Fibroblast of villous mesenchyme (primary cell): ENCODE results near the gene CCDC6. TPM values are rescaled to one million over a fixed set of nuclear protein-coding genes. Genes with fewer than 3 reads are reported as not detected.
"Not testable (repeated sequence)": the region's sequence is repeated elsewhere in the genome, so short reads cannot be mapped to it uniquely, and the experiment has no call there.

Experiments used
- DNase-seq: peaks from one replicate; pipeline ENCODE4 v3.0.0-alpha.2; 2010; ENCODE audit warnings: low read depth
- H3K4me3 ChIP-seq: 2 replicates; pipeline ENCODE4 v1.5.1; 2011; ENCODE audit warnings: low read depth, mild to moderate bottlenecking, low read length
- total RNA-seq: library from RNA; depleted of rRNA; stranded (reverse); fragments of >200 nt; gene quantifications from 2 replicates; pipeline ENCODE4 v1.2.3, GENCODE V29; 2012
- TF ChIP-seq, protein P1 (sequence below): IDR thresholded peaks from 2 replicates; pipeline ENCODE4 v1.5.1; 2012; ENCODE audit warnings: low read depth, mild to moderate bottlenecking, low read length; ENCODE audit not compliant: insufficient read depth

CCDC6 gene
- total RNA-seq, 1 donor = 52.2 TPM

DNA sequence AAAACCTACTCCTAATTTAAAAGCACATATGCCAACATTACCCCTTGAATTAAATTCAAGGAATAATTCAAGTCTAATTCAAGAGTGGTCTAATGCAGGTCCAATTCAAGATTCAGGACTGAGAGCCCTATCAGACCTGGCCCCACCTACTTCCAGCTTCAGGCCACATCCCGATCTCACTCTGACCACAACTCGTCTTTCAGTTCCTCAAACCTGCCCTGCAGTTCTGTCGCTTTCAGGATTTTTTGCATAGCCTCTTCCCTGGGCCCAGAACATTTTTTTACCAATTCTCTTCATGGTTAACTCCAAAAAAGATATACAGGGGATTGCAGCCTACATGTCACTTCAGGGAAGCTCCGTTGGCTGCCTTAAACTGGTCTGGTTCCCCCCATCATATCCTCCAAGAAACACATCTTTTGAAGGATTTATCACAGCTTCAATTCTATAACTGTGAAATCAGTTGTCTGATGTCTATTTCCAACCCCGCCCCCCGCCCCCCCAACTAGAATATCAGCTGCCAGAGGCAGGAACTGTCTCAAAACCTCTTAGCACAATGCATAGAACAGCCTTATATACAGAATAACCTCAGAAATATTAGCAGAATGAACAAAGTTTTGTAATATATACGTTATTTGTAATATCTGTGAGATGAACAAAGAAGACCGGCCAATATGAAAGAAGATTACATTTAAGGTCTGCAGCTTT lies 20.8 kb downstream of the CCDC6 start:
- no peak overlapping the region for H3K4me3 ChIP-seq
- no peak for DNase-seq
- TF ChIP-seq, protein P1, sequence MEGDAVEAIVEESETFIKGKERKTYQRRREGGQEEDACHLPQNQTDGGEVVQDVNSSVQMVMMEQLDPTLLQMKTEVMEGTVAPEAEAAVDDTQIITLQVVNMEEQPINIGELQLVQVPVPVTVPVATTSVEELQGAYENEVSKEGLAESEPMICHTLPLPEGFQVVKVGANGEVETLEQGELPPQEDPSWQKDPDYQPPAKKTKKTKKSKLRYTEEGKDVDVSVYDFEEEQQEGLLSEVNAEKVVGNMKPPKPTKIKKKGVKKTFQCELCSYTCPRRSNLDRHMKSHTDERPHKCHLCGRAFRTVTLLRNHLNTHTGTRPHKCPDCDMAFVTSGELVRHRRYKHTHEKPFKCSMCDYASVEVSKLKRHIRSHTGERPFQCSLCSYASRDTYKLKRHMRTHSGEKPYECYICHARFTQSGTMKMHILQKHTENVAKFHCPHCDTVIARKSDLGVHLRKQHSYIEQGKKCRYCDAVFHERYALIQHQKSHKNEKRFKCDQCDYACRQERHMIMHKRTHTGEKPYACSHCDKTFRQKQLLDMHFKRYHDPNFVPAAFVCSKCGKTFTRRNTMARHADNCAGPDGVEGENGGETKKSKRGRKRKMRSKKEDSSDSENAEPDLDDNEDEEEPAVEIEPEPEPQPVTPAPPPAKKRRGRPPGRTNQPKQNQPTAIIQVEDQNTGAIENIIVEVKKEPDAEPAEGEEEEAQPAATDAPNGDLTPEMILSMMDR = no peak

DNA sequence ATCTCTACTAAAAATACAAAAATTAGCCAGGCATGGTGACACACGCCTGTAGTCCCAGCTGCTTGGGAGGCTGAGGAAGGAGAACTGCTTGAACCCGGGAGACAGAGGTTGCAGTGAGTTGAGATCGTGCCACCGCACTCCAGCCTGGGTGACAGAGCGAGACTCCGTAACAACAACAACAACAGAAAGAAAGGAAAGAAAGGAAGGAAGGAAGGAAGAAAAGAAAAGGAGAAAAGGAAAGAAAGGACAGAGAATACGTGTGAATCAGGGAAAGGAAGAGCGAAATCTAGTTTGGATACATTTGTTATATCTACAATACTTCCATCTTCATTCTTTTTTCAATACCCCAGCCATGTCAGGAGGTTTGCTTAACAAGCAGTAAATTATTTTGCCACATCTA lies 21.5 kb downstream of the CCDC6 start:
- not testable (repeated sequence) for DNase-seq, H3K4me3 ChIP-seq

DNA sequence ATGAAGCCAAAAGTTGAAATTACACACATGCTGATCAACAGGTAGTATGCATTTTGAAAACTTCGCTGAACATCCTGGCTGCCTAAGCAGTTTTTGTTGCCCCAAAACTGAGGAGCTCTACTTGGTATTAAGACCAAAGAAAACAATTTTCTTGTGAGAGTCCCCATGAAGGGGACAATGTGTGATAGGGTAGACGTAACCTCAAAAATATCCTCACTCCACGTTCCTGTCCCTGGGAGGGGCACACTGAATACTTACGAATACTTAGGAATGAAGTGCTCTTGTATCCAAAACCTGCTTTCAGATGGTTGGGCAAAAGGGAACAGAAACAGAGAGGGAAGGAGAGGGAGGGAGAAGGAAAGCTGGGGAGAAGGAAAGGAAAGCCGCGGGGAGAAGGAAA lies 24.7 kb downstream of the CCDC6 start:
- TF ChIP-seq, protein P1 = no peak
- H3K4me3 ChIP-seq = no peak overlapping the region
- no peak for DNase-seq

DNA sequence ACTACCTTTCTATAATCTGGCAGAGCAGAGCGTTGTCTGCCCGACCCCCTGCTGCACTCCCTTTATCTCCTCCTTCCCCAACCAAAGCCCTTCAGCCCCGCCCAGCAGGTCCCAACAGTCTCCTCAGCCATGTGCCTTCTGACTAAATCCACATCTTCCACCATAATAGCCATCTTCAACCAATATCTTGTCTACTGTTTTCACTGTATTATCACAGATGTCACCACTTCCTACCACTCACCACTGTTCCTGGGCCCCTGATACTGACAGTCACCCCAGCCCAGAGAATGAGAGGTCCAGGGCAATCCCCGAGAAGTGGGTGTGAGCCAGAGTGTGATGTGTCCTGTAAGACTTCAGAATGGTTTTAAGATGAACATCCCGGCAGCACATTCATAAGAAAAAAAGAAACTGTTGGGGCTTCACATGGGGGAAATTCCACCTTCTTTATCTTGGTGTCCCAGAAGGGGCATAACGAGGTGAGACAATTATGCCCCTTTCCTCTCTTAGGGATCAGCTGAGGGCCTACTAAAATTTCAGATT lies 25.3 kb downstream of the CCDC6 start:
- TF ChIP-seq, protein P1 = no peak
- DNase-seq = no peak
- no peak overlapping the region for H3K4me3 ChIP-seq

DNA sequence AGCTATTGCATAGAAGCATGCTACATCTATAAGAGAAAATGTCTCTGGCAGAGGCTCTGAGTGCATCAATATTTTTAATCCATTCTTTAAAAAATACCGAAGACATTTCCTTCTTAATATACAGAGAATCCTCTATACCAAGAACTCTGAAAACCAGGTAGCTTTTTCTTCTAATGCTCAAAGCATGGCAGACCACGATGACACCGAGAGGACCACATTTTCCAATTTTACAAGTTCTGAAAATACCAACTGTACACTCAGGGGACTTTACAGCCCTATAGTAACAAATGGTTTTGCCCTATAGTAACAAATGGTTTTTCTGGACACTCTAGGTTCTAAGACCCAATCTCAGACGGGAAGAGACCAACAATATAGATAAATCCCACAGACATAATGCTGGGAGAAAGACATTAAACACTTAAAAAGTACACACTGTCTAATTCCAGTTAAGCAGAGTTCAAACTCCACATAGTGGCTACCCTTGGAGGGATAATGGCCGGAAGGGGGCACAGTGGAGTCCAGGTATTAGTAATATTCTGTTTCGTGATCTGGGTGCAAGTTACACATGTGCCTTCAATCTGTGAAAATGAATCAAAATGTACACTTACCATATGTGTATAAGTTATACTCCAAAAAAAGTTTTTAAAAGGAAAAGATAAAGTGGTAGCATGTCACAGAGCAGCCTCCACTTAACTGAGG lies 26.2 kb downstream of the CCDC6 start:
- H3K4me3 ChIP-seq = no peak overlapping the region
- TF ChIP-seq, protein P1 = no peak
- no peak for DNase-seq

DNA sequence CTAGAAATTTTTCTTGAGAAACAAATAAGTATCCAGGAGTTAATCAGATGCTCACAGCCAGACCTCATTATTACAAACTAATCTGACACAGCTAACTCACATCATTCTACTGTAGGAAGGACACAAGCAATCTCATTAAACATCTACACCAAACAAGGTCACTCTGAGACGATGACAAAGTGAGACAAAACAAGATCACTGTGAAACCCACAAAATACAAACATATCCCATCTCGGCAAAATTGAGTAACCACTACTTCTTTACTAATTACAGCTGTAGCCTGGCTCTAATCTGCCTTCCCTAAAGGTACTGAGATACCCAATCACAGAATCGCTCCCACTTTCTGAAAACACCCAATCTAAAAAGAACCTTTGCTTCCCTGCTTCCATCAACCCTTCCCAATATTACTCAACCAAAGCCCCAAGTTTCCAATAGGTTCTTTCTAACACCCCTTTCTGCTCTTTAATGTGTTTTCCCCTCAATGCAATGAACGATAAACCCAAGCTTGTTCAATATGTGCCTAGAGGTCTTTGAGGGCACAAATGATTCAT lies 26.9 kb downstream of the CCDC6 start:
- TF ChIP-seq, protein P1 = no peak
- no peak overlapping the region for H3K4me3 ChIP-seq
- DNase-seq = no peak

DNA sequence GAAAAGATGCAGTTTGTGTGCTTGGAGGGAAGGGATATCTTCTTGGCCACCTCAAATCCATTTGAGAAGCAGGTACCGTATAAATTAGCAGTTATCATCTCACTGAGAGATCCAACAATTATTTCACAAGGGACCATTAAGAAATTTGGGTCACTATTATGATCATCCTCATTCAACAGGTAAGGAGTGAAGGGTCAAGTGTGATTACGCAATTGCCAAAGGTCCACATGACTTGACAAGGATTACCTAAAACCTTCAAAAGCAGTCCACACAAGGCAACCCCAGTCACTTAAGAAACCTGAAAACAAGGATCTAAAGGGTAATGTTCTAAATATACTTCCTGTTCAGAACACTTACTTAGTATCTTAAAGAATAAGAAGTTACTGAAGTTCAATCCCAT lies 27.4 kb downstream of the CCDC6 start:
- no peak for DNase-seq
- TF ChIP-seq, protein P1 = no peak
- no peak overlapping the region for H3K4me3 ChIP-seq
